ENCODE measurements around the gene GIPR. TPM values are rescaled to one million over a fixed set of nuclear protein-coding genes. Genes with fewer than 3 reads are reported as not detected.
A peak's percentile ranks its signal among the peaks of the same experiment; 100 is the strongest.

The GIPR gene
- total and polyA plus RNA-seq, 2 experiments from 2014 or later, result 0.42 to 1.2 TPM

- DNase-seq (ENCODE audit: low spot score) (no peak), ATAC-seq (no peak)
- Histone ChIP-seq H3K4me1 (ENCODE audit: insufficient read depth) (0 out of 2 replicates have a peak, but pooled peaks cover 8% of the 10 kb centered on the region), H2AFZ (peak overlapping the region; percentile 78; the same call in 1 of the 2 replicates), H3K4me3 (peak overlapping the region; percentile 51), H4K20me1 (replicated peaks; ENCODE audit: insufficient read depth) (peaks cover 6% of the 10 kb centered on the region; the same call in 1 of the 2 replicates), H3F3A (replicated peaks; ENCODE audit: low read depth) (peaks cover 24% of the 10 kb centered on the region), H3K27ac (ENCODE audit: low read depth) (no peak overlapping the region), H3K36me3 (ENCODE audit: insufficient read depth) (peaks cover 10% of the 10 kb centered on the region), H3K27me3 (ENCODE audit: insufficient read depth) (peaks cover 17% of the 10 kb centered on the region), H3K9me2 (ENCODE audit: insufficient read depth) (no peaks in the 10 kb centered on the region), H3K79me2 (replicated peaks; ENCODE audit: insufficient read depth) (no peaks in the 10 kb centered on the region), H3K4me2 (peak overlapping the region; percentile 83)
- H3K4me3 Mint-ChIP-seq, result peak overlapping the region; percentile 68; the same call in 2 of the 3 replicates
- no peaks in the 10 kb centered on the region; the same call in 2 of the 3 replicates for H3K9me3 Mint-ChIP-seq
- peaks cover 29% of the 10 kb centered on the region for H3K36me3 Mint-ChIP-seq (ENCODE audit: low read depth)
- peaks cover 30% of the 10 kb centered on the region for H3K27me3 Mint-ChIP-seq (ENCODE audit: insufficient read depth, low read depth, poor library complexity)
- no peak for TF ChIP-seq EZH2 (IDR thresholded peaks at IDR 0.05; ENCODE audit: low read depth, unreplicated experiment)
- TF ChIP-seq, protein P1, sequence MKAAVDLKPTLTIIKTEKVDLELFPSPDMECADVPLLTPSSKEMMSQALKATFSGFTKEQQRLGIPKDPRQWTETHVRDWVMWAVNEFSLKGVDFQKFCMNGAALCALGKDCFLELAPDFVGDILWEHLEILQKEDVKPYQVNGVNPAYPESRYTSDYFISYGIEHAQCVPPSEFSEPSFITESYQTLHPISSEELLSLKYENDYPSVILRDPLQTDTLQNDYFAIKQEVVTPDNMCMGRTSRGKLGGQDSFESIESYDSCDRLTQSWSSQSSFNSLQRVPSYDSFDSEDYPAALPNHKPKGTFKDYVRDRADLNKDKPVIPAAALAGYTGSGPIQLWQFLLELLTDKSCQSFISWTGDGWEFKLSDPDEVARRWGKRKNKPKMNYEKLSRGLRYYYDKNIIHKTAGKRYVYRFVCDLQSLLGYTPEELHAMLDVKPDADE (IDR thresholded peaks at IDR 0.05), result no peak
- no peak for TF ChIP-seq EZH2phosphoT487 (IDR thresholded peaks at IDR 0.05; ENCODE audit: unreplicated experiment)
- no peak for TF ChIP-seq JUNB (IDR thresholded peaks at IDR 0.05; ENCODE audit: unreplicated experiment)
- TF ChIP-seq ZNF331 (CRISPR knock-in tag; IDR thresholded peaks at IDR 0.05; ENCODE audit: low read depth), result no peak
- TF ChIP-seq CREB1 (CRISPR knock-in tag; IDR thresholded peaks at IDR 0.05; ENCODE audit: low read depth), result no peak
- TF ChIP-seq REST (IDR thresholded peaks at IDR 0.05; ENCODE audit: unreplicated experiment), result no peak
- TF ChIP-seq ZNF462 (CRISPR knock-in tag; IDR thresholded peaks at IDR 0.05), result no peak
- H3K27ac Mint-ChIP-seq, result no peak overlapping the region
- peaks cover 4% of the 10 kb centered on the region; the same call in 2 of the 3 replicates for H3K4me1 Mint-ChIP-seq
These were observed 14.1 kb downstream of the GIPR start for GRCh38 chr19:45682117-45682516.

Data from GM23338 (cell line).